Suprapubic skin (tissue), 3 donors: ENCODE data around the gene OXTR.

Experiments used
- CTCF ChIP-seq, 2 donors: fragments of 200-600 bp in 1 of 2; fragments of 450-650 bp in 1 of 2; sonication (generic) in 1 of 2; IDR thresholded peaks; one replicate each; pipeline ENCODE4 v1.5.1; 2016 to 2019; ENCODE audit warnings: antibody characterized with exemption in 2 of 2, mild to moderate bottlenecking in 1 of 2, moderate library complexity in 1 of 2
- POLR2AphosphoS5 ChIP-seq, 3 donors: sonication (generic); formaldehyde crosslinking; IDR thresholded peaks; one replicate each; pipeline ENCODE4 v1.6.1; 2017; ENCODE audit warnings: antibody characterized with exemption in 3 of 3

- no peak for TF ChIP-seq CTCF (IDR thresholded peaks at IDR 0.05)
- TF ChIP-seq POLR2AphosphoS5 (IDR thresholded peaks at IDR 0.05) = no peak
Observed at GRCh38 chr3:8775602-8776001, 6.2 kb upstream of the OXTR start.
